IPS-20b (cell line): ENCODE measurements around the gene ZNRD2.
"Not testable (repeated sequence)": the region's sequence is repeated elsewhere in the genome, so short reads cannot be mapped to it uniquely, and the experiment has no call there.

Experiments used
- H3K27ac ChIP-seq: one replicate; pipeline ENCODE4 v1.5.1; 2013; ENCODE audit warnings: low read length
- H3K27me3 ChIP-seq: 2 replicates; pipeline ENCODE4 v1.6.1; 2013; ENCODE audit warnings: mild to moderate bottlenecking, low read length, inconsistent platforms; ENCODE audit not compliant: insufficient read depth
- H3K36me3 ChIP-seq: 2 replicates; pipeline ENCODE4 v1.6.1; 2013; ENCODE audit warnings: low read depth, mild to moderate bottlenecking, inconsistent platforms, low read length, moderate library complexity; ENCODE audit not compliant: insufficient read depth
- H3K4me1 ChIP-seq: 2 replicates; pipeline ENCODE4 v1.6.1; 2013; ENCODE audit warnings: mild to moderate bottlenecking, control low read depth, inconsistent platforms, low read length, moderate library complexity; ENCODE audit not compliant: insufficient read depth
- H3K4me3 ChIP-seq: 2 replicates; pipeline ENCODE4 v1.5.1; 2013; ENCODE audit warnings: mild to moderate bottlenecking, low read length, inconsistent platforms
- H3K9ac ChIP-seq: 2 replicates; pipeline ENCODE4 v1.6.1; 2013; ENCODE audit warnings: low read depth, mild to moderate bottlenecking, inconsistent platforms, low read length, moderate library complexity
- H3K9me3 ChIP-seq: 2 replicates; pipeline ENCODE4 v1.6.1; 2013; ENCODE audit warnings: mild to moderate bottlenecking, low read depth, low read length, inconsistent platforms; ENCODE audit not compliant: insufficient read depth

The ZNRD2 gene, protein sequence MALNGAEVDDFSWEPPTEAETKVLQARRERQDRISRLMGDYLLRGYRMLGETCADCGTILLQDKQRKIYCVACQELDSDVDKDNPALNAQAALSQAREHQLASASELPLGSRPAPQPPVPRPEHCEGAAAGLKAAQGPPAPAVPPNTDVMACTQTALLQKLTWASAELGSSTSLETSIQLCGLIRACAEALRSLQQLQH

DNA sequence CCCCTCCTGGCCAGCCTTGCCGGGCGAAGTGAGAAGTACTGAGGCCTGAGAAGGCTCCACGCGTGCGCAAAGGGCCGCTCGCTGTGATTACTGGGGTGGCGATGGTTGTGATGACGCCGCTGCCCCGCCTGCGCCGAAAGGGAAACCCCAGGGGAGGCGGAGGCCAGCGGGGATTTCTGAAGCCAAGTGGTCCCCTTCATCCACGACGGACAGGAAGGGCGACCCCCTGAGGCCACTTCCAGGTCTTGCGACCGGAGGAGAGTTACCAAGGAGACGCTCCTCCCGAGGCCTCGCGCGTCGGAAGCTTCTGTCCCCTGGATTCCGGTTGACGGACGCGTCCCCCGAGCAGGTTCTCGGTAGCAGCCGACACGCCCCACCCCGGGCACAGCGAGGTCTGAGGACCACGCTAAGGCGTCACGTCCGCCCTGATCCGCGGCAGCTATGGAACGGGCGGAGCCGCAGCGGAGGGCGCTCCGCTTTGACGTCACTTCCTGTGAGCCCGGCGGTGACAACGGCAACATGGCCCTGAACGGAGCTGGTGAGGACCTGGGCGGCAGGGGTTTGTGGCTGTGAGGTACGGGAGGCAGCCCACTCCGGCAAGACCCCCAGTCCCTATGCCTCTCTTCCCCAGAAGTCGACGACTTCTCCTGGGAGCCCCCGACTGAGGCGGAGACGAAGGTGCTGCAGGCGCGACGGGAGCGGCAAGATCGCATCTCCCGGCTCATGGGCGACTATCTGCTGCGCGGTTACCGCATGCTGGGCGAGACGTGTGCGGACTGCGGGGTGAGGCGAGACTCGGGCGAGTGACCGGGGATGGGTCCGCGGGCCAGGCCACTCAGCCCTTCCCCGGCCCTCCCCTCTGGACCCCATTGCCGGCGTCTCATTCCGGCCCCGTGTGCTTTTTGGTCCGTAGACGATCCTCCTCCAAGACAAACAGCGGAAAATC is at the start of gene ZNRD2:
ZNRD2 (plus strand) TSS at position 505 of the 946 bp plus-strand sequence; CDS start at position 520, 15 bp downstream.
- no peaks in the 10 kb centered on the region for H3K36me3 ChIP-seq

GRCh38 chr11:65521777-65522521 is 48.3 kb upstream of the ZNRD2 start:
- H3K36me3 ChIP-seq, H3K9me3 ChIP-seq, H3K9ac ChIP-seq, H3K27ac ChIP-seq, H3K4me1 ChIP-seq, H3K4me3 ChIP-seq: not testable (repeated sequence)
- peaks cover 11% of the 10 kb centered on the region for H3K27me3 ChIP-seq

More for the DNA sequence above, at the start of gene ZNRD2:
- Histone ChIP-seq H3K9me3 (no peaks in the 10 kb centered on the region), H3K9ac (peak within 1 kb of the TSS; percentile 90; the same call in 1 of the 2 replicates), H3K27me3 (peaks cover 22% of the 10 kb centered on the region), H3K4me1 (peaks cover 20% of the 10 kb centered on the region), H3K4me3 (peak within 1 kb of the TSS; percentile 98), H3K27ac (peak within 1 kb of the TSS; percentile 76)

- peaks cover 10% of the 10 kb centered on the region; the same call in 1 of the 2 replicates for H3K36me3 ChIP-seq
- not testable (repeated sequence) for H3K9ac ChIP-seq, H3K4me3 ChIP-seq, H3K9me3 ChIP-seq, H3K4me1 ChIP-seq, H3K27ac ChIP-seq
- H3K27me3 ChIP-seq = peaks cover 11% of the 10 kb centered on the region
Measured at GRCh38 chr11:65522718-65523630, 47.3 kb upstream of the ZNRD2 start.

DNA sequence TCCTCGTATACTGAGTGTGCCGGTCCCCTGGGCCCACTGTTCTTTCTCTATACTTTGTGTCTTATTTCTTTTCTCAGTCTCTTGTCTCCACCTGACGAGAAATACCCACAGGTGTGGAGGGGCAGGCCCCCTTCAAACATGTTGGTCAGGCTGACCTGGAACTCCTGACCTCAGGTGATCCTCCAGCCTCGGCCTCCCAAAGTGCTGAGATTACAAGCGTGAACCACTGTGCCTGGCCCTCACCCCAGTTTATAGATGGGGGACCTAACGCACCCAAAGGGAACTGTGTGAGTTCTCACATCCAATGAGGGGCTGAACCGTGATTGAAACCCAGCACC is 46.7 kb upstream of the ZNRD2 start:
- H3K36me3 ChIP-seq = peaks cover 11% of the 10 kb centered on the region; the same call in 1 of the 2 replicates
- not testable (repeated sequence) for H3K9ac ChIP-seq, H3K9me3 ChIP-seq, H3K4me1 ChIP-seq, H3K27ac ChIP-seq, H3K4me3 ChIP-seq
- H3K27me3 ChIP-seq = peaks cover 11% of the 10 kb centered on the region

GRCh38 chr11:65524014-65524740 is 46.1 kb upstream of the ZNRD2 start:
- Histone ChIP-seq H3K4me1 (no peaks in the 10 kb centered on the region; the same call in 1 of the 2 replicates), H3K27ac (no peak overlapping the region), H3K36me3 (peaks cover 11% of the 10 kb centered on the region), H3K9me3 (no peaks in the 10 kb centered on the region), H3K27me3 (peaks cover 11% of the 10 kb centered on the region), H3K4me3 (peak overlapping the region; percentile 56), H3K9ac (no peak overlapping the region)

DNA sequence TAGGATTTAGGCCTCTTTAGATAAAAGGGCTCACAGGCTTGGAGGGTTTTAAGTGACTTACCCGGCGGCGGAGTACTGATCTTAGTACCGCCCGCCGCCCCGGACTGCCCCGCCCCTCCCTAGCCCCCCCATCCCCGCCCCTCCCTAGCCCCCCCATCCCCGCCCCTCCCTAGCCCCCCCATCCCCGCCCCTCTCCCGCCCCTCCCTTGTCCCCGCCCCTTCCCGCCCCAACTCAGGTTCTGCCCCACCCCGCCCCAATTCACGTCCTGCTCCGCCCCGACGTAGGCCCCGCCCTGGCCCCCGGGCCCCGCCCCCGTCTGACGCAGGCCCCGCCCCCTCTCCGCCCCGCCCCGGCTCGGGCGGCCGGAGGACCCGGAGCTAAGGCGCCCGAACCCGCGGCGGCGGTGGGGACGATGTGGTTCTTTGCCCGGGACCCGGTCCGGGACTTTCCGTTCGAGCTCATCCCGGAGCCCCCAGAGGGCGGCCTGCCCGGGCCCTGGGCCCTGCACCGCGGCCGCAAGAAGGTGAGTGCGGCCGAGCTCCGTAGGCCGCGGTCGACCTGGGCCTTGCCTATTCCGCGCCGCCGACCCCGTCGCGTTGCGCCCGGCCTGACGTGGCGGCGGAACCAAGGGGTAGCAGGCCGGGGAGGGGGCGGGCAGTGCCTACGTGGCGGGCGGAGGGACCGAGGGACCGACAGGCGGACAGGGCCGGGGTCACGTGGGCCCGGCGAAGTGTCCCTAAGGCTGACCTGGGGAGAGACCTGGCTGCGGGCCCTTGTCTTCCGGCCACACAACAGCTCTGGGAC is 45.3 kb upstream of the ZNRD2 start, which contains the start of gene SCYL1:
SCYL1 (plus strand) TSS at position 343 of the 805 bp plus-strand sequence; CDS start at position 414, 71 bp downstream.
- peak within 1 kb of the TSS; percentile 79 for H3K9ac ChIP-seq
- no peaks in the 10 kb centered on the region; the same call in 1 of the 2 replicates for H3K4me1 ChIP-seq
- H3K27me3 ChIP-seq = peaks cover 11% of the 10 kb centered on the region
- H3K9me3 ChIP-seq = no peaks in the 10 kb centered on the region
- no peak within 1 kb of the TSS for H3K27ac ChIP-seq
- H3K36me3 ChIP-seq = peaks cover 11% of the 10 kb centered on the region
- H3K4me3 ChIP-seq = peak within 1 kb of the TSS; percentile 81

DNA sequence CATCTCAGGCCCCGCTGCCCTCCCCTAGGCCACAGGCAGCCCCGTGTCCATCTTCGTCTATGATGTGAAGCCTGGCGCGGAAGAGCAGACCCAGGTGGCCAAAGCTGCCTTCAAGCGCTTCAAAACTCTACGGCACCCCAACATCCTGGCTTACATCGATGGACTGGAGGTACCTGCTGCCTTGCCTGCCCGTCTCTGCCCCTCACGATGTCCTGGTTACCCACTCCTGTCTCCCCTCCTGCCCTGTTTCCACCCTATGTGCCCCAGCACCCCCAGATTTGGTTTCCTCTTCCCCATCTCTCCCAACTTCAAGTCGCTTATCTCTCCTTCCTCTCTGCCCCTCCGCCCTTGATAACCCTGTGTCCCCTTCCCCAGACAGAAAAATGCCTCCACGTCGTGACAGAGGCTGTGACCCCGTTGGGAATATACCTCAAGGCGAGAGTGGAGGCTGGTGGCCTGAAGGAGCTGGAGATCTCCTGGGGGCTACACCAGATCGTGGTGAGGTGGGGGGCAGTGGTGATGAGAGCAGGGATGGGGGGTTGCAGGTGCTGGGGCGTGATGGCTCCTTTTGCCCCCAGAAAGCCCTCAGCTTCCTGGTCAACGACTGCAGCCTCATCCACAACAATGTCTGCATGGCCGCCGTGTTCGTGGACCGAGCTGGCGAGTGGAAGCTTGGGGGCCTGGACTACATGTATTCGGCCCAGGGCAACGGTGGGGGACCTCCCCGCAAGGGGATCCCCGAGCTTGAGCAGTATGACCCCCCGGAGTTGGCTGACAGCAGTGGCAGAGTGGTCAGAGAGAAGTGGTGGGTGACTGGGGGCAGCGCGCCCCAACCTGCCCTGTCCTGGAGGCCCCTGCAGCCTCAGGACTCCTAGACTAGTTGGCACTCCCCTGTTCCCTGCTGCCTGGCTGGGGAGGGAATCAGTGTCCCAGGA is 44.5 kb upstream of the ZNRD2 start:
- H3K9ac ChIP-seq = peak overlapping the region; percentile 79
- H3K36me3 ChIP-seq = peaks cover 18% of the 10 kb centered on the region
- peaks cover 11% of the 10 kb centered on the region for H3K27me3 ChIP-seq
- H3K27ac ChIP-seq = no peak overlapping the region
- H3K4me3 ChIP-seq = peak overlapping the region; percentile 81
- H3K9me3 ChIP-seq = no peaks in the 10 kb centered on the region
- no peaks in the 10 kb centered on the region; the same call in 1 of the 2 replicates for H3K4me1 ChIP-seq

DNA sequence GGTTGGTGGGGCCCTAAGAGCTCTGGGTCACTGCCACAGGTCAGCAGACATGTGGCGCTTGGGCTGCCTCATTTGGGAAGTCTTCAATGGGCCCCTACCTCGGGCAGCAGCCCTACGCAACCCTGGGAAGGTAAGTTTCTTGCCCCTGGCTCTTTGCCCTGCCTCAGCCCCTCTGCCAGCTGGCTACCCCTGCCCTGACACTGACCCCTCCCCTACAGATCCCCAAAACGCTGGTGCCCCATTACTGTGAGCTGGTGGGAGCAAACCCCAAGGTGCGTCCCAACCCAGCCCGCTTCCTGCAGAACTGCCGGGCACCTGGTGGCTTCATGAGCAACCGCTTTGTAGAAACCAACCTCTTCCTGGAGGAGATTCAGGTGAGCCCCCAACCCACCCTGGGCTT is 43.5 kb upstream of the ZNRD2 start:
- H3K4me1 ChIP-seq = no peaks in the 10 kb centered on the region; the same call in 1 of the 2 replicates
- H3K36me3 ChIP-seq = peaks cover 27% of the 10 kb centered on the region
- H3K9me3 ChIP-seq = no peaks in the 10 kb centered on the region
- H3K27me3 ChIP-seq = peaks cover 11% of the 10 kb centered on the region
- H3K4me3 ChIP-seq = no peak overlapping the region
- H3K9ac ChIP-seq = no peak overlapping the region
- no peak overlapping the region for H3K27ac ChIP-seq

DNA sequence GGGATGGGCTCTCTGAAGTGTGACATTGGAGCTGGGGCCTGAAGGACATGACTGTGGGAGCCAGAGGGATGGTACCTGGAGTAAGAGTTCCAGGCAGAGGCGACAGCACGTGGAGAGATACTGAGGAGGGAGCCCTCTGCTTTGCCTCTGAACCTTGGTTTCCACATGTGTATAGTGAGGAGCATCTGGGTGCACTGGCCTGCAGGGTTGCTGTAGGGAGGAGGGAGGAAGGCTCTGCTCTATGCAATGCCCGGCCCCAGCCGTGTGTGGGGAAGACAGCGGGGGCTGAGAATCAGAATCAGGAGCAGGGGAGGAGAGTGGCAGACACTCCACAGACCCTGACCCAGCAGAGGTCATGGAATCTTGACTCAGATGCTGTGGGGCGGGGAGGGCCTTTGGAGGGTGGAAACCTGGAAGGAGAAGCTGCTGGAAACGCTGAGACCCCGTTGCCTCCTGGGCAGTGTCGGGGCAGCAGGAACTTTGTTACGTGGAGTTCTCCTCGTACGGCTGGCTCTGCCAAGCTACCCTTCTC is 41.4 kb upstream of the ZNRD2 start:
- no peaks in the 10 kb centered on the region for H3K4me1 ChIP-seq
- H3K27ac ChIP-seq = no peak overlapping the region
- peaks cover 39% of the 10 kb centered on the region for H3K36me3 ChIP-seq
- H3K27me3 ChIP-seq = peaks cover 7% of the 10 kb centered on the region
- H3K9me3 ChIP-seq = no peaks in the 10 kb centered on the region
- H3K4me3 ChIP-seq = no peak overlapping the region
- H3K9ac ChIP-seq = no peak overlapping the region
